Renal cortical epithelial cell (primary cell): ENCODE measurements around the gene PHF2. TPM values are rescaled to one million over a fixed set of nuclear protein-coding genes. Genes with fewer than 3 reads are reported as not detected.

Experiments
- DNase-seq: peaks from one replicate; pipeline ENCODE4 v3.0.0-alpha.2; 2011; ENCODE audit warnings: low read depth
- total RNA-seq: library from RNA; depleted of rRNA; stranded (reverse); fragments of >200 nt; gene quantifications from 2 replicates; pipeline ENCODE4 v1.2.3, GENCODE V29; 2014

PHF2 gene
- total RNA-seq, 1 donor from 2014 or later = 15.1 TPM

DNA sequence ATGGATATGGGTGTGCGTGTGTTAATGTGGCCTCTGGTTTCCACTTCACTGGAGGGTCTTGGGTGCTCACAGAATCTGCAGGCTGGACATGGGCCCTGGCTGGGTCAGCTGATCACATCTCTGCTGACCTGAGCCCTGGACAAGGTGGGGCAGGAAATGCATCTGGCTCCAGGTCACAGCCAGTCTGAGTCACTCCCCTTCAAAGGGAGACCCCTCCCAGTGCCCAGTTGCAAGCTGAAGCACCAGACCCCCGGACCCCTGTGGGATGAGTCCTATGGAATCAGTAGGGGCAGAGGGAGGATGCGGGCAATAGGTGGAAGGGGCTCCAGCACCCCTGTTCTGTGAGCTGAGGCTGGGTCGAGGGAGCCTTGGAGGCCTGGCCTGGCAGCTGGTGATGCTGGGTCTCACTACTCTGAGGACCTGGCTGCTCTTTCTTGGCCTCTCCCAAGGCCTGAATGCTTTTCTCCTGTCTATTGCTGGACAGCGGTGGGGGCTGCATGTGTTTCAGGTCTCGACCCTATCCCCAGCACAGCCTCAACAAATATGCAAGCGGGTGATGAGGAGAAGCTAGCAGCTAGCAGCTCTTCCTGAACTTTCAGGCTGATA lies 54.5 kb downstream of the PHF2 start:
- no peak for DNase-seq

DNA sequence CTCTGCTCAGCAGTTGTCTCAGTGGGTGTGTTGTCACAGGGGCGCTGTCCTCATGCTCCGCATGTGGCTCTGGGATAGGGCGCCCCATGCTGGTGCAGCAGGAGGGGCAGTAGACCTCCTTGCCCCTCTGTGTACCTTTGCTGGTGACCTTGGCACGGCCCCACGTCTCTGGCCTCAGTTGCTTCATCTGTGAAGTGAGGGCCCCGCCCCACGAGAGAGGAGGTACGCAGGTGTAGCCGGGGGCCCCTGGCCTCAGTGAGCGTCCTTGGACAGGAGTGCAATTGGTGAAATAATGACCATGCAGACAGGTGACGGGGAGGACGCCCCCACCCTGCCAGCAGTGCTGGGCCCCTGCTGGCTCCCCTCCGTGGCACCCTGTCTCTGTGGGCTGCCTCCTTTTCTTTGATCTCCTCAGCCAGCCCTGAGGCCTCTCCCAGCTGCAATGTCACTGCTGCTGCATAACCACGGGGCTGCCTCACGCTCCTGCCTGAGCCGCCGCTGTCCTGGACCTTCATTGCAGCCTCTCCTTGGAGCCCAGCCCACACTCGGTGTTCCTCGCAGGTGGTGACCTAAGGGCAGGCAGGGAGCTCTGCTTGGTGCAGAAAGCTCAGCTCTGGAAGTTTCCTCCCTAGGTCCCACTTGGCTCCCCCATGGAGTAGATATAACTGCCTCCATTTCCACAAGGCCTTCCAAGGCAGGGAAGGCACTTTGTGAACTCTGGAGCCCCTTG lies 57.3 kb downstream of the PHF2 start:
- no peak for DNase-seq

DNA sequence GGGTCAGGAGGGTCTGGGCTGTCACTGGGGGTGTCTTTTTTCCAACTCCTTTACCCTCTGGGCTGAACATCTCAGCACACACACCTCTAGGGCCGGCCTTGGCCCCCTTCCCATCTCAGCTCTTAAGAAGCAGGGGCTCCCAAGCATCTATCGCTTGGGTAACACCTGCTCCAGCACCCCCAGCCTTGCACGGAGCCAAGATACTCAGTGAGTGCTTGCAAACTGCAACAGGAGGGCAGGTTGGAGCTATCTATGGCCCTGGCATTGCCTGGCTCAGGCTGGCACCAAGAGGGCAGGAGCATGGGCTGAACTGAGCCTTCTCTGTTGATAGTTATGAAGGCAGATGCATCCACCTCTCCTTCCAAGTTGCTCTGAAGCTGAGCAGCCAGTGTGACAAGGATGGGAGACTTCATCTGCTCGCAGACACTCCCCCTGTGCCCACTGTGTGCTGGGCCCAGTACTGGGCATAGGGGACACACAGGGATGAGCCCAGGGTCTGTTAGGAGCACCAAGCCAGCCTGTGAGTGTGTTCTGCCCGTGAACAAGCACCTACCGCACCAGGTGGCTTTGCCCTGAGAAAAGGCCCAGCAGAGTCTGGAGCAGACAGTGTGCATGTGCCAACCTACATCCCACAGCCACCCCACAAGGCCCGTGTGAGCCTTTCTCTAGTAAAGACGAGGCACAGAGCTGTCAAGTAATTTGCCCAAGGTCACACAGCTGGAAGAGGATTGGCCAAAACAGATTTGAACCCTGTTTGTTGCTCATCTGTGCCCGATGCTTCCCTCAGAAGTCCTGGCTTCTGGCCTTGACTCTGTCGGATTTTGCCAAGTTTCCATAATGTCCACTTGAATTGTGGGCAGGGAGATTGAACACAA lies 58.2 kb downstream of the PHF2 start:
- DNase-seq = no peak

DNA sequence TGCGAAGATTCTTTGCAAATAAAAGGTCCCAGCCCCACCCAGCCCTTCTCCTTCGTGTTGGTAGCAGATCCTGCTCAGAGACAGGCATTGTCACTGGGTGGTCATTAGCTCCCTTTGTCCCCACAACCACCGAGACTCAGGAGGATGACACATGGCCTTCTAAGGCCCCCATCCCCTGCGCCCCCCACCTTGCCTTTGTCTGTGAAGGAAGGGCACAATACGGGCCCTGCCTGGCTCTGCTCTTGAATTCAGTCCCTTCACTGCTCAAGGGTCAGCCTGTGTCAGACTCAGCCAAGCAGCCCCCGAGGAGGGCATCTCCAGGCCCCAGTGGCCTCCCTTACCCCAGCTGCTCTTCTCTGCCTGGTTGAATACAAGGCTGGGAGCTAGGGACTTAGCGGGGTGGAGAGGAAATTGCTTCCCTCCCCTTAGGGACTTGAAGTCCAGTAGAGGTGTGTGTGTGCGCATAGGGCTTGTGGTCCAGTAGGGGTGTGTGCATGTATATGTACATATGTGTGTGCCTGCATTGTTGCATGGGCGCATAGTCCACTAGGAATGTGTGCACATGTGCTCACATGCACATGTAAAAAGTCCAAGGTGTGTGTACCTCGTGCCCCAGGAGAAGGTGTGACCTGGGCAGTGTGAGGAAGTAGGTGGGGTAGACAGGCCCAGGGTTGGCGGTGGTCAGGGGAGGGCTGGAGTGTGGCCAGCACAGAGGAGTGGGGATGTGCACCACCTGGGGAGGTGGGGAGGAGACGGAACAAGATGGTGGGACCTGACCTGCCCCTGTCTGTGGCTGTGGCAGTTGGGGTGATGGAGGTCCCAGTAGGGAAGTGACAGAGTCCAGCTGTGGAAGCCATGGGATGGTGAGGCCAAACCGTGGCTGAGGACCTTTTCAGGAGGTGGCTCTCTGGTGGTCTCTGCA lies 59.1 kb downstream of the PHF2 start:
- DNase-seq = no peak

DNA sequence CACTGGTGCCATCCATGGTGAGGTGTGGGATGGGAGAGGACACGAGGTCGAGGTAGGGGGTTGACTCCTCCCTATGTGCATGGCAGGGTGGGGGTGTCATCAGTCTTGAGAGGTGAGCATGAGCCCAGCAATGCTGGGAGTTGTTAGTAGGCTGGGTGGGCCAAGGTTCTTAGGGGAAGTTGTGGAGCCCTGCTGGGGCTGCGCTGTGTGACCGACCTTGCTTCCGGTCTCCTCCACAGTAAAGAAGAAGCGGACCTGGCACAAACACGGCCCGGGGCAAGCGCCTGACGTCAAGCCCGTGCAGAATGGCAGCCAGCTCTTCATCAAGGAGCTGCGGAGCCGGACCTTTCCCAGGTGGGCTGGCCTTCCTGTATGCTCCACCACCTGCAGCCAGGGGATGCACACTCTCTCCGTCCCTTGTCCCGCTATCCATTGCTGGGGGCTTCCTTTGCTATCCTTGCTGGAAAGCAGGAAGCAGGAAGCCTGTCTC lies 59.8 kb downstream of the PHF2 start:
- no peak for DNase-seq

DNA sequence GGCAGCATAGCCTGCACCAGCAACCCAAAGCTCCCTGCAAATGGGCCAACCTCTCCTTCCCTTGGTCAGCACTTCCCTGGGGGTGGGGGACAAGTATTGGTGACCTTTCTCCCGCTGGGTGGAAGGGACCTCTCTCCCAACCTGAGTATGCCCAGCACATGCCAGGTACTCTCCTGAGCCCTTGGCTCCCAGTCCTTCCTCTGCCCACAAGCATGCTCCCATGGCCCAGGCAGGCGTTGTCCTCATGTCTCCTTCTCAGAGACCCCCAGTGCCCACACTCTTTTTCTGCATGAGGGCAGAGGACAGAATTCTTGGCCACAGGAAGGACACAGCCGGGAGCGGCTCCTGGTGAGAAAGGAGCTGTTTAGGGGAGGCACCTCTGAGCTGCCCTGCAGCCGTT lies 60.3 kb downstream of the PHF2 start:
- DNase-seq = no peak

DNA sequence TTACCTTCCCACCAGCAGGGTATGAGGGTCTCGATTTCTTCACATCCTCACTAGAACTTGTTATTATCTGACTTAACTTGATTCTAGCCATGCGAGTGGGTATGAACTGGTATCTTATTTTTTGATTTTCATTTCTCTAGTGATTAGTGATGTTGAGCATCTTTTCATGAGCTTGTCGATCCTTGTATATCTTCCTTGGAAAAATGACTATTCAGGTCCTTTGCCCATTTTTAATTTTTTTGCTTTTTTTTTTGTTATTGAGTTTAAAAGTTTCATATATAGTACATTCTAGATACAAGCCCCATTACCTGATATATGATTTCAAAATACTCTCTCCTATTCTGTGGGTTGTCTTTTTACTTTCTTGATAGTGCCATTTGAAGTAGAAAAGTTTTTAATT lies 61.5 kb downstream of the PHF2 start:
- DNase-seq = no peak

DNA sequence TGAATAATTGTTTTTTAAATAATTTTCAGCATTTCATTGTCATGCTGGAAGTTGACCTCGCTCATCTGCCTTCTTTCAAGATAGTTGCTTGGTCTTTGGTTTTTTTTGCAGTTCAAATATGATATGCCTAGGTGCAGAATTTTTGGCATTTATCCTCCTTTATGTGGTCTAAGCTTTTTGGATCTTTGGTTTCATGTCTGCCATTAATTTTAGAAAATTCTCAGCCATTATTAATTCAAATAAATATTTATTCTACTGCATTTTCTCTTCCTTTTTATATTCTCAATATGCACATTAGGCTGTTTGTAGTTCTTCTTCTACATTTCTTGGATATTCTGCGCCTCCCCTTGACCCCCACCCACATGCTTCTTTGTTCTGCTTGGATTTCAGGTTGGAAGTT lies 63.6 kb downstream of the PHF2 start:
- no peak for DNase-seq

DNA sequence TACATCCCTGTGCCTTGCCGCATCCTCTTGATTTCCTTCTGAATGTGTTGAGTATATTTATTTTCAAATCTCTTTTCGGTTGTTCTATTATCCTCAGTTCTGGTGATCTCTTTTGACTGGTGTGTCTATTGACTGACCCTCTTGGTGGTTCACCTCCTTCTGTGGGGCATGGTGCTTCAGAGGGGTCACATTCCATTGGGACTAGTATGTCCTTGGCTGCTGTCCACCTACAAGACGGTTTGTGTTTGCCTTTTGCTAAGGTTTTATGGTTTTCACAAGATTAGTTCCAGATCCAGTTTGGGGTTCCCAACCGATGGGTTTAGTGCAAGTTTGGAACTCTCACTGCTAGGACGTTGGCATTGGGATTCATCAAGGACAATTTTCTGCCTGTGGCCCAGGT lies 66.6 kb downstream of the PHF2 start:
- peak; percentile 14 for DNase-seq

DNA sequence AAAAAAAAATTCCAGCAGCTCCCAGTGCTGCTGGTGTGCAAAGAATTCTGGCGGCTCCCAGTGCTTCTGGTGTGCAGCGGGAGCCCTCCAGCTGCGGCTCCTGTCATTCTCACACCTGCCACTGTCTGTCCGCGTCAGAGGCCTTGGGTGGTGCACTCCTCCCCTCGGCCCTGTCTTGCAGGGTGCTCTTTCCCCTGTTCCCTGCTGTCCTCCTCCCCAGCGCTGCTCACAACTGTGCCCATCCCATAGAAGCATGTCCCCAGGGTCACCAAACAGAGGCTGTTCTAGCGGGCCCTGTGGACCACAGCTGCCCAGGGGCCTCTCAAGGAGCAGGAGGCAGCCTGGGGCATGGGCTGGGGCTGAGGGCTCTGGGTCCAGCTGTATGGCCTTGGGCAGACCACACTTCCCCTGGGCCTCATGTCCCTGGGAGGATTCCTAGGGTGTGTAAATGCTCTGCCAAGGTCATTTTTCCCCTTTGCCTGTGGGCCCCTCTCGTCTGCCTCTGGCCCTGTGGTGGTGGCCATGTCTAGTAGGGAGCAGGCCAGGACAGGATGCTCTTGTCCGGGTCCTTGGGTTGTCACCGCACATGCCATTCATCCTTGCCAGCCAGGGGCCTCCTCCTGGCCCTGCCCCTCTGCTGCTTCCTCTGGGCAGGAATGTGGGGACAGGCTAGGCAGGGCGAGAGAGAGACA lies 68.2 kb downstream of the PHF2 start:
- DNase-seq = no peak

DNA sequence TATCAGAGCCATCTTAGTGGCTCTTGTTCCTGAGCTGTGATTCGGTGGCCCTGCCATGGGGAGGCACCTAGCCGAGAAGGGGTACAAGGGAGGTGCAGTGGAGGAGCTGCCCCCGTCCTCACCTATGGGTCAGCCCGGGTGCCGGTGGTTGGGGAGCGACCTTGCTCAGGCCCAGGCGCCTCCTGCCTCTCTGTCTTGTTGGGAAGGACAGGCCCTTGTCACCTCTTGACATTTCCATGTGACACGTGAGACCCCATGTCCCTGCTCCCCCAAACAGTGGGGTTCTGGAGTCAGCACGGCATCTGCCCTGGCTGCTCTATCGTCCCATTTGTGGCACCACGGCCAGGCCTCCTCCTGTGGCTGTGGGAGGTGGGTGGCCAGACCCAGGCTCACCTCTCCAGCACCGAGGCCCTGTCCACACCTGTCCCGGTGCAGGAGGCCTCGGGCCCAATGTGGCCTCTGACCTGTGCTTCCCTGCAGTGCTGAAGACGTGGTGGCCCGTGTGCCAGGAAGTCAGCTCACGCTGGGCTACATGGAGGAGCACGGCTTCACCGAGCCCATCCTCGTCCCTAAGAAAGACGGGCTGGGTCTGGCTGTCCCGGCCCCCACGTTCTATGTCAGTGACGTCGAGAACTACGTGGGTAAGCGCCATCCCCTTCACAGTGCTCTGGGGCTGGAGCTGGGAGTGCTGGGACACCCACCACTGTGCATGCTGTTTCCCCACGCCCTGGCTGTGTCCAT lies 68.9 kb downstream of the PHF2 start:
- no peak for DNase-seq

DNA sequence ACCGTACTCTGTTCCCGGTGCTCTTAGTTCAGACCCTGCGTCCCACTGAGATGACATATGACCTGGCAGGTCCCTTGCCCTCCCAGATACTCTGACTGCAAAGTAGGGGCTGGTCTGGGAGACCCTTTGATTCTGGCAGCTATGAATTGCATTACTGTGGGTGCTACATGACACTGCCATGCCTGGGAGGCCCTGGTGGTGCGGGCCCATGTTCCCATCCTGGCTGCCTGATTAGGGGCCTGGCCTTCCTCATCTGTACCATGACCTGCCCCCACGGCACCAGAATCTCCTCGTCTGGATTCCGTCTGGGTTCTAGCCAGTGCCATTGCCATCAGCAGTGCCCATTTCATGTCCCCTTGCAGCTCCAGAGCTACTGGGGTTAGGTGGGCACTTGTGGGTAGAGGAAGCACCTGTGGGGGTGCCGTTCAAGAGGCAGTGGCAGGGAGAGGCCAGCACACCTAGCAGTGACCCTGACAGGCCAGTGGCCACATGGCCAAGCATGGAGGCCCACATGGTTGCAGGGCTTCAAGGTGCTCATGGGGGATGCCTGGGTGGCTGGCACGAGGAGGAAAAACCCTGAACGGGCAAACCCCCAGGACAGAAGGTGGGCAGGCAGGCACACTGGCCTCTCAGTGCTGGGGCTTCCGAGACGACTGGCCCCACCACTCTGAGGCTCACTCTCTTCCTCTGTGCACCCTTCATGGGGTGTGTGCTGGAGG lies 69.7 kb downstream of the PHF2 start:
- DNase-seq = no peak

DNA sequence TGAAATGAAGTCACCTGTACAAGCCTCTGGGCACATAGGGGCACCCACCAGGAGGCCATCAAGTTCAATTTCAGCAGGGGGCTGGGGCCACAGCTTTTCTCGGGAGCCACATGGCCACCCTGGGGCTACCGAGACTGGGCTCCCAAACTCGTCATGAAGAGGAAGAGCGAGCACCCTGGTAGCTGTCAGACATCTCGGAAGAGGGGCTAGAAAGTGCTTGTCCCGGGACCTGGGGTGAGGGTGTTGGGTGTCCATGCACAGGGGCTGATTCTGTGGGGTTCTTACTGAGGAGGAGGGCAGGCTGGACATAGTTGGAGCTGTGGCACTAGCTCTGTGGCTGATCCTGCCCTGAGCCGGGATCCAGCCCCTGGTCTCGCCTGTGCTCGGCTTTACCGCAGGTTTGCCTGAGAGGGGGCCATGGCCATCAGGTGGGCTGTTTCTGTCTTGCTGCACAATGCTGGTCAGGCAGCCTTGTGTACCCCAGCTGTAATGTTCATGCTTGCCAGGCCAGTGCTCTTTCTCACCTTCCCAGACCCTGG lies 70.3 kb downstream of the PHF2 start:
- DNase-seq = no peak

DNA sequence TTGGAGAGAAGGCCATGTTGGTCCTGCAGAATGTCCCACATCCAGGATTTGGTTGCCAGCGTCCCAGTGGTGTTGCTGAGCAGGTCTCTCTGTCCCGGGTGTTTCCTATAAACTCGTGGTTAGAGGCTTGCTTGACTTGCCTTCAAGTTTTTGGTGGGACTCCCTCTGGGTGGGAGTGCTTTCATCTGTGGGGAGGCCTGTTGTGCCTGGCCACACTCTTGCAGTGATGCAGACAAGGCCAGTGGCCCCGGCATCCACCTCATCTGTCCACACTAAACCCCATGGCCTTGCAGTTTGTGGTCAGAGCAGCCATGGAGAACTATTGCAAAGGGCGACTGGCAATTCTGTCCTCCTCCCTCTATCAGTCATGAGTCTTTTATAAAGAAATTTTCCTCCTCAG lies 71.8 kb downstream of the PHF2 start:
- no peak for DNase-seq

DNA sequence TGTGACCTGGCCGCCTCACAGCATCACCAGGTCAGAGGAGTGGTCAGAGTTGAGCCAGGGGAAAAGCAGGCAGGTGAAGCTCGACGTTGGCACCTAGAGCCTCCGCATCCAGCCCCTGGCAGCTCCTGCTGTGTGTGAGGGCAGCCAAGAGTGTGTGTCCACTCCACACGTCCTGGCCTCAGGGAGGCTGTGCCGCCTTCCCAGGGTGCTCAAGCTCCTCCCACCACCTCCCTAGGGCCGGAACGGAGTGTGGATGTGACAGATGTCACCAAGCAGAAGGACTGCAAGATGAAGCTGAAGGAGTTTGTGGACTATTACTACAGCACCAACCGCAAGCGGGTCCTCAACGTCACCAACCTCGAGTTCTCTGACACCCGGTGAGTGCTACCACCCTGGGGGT lies 72.5 kb downstream of the PHF2 start:
- no peak for DNase-seq

DNA sequence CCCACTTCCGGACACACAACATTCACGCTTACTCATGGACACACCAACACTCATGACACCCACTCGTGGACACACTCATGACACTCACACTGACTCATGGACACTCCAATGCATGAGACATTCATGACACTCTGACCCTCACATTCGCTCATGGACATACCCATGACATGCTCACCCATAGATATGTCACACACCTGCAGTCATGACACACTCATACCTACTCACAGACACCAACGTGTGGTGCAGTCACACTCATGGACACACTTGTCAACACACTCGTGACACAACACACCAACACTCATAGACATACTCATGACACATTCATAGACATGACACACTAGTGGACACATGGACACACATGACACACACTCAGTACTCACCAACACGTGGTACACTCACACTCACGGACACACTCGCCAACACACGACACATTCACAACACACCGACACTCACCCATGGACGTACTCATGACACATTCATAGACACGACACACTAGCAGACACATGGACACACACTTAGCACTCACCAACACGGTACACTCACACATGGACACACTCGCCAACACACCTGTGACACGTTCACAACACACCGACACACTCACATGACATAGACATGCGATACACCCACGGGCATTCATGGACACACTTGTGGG lies 73.4 kb downstream of the PHF2 start:
- no peak for DNase-seq

DNA sequence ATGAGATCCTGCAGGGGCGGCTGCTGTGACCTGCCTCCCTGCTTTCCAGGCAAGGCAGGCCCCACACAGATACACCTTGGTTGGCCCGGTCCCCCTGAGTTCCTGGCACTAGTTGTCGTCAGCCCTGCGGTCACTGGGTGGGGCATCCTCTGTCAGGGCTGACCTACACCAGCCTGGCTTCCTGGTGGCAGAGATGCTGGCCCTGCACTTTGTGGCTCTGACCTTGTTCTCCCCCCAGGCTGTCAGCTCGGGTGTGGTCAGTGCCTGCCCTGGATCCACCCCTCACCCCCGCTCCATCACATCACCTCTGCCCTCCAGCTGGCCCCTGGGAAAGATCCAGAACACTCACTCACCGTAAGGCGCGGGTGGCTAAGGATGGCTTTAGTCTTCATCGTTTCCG lies 74.1 kb downstream of the PHF2 start:
- no peak for DNase-seq

DNA sequence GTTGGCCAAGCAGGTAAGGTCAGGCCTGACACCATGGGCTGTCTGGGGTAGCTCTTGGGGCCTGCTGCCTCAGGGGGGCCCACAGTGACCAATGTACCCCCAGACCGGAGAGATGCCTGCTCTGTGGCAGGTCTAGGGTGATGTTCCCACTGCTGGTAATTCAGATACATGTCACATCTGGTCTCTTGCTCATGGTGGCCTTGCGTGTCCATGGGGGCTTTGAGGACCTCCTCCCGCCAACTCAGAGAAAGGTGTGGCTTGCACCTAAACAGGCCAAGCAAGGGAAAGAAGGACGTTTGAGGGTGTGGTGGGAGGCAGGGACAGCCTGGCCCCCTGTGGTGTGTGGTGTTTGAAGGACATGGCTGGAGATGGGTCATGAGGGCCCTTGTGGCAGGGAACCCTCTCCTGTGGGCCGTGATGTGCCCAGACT lies 75.2 kb downstream of the PHF2 start:
- DNase-seq = no peak
